HG03097 (cell line): ENCODE results near the gene SAFB.

Source experiments
- ATAC-seq: cut with Tn5 transposase; IDR thresholded peaks from one replicate; pipeline ENCODE4 v1.9.1; 2021; ENCODE audit not compliant: unreplicated experiment, low FRiP score

SAFB gene

GRCh38 chr19:5622465-5623396, at the start of gene SAFB, which contains the start of gene SAFB2:
SAFB (plus strand) TSS chr19:5623083; CDS start chr19:5623206, 123 bp downstream.
SAFB2 (minus strand) TSS chr19:5622776; CDS start chr19:5622715, 61 bp downstream.
- peak; percentile 77 for ATAC-seq

GRCh38 chr19:5575590-5575989, 47.3 kb upstream of the SAFB start:
- ATAC-seq = no peak

GRCh38 chr19:5578097-5578846, 44.6 kb upstream of the SAFB start:
- ATAC-seq = no peak

- ATAC-seq = no peak
Measured at GRCh38 chr19:5579286-5579685, 43.6 kb upstream of the SAFB start.

- ATAC-seq = no peak
Measured at GRCh38 chr19:5579697-5580096, 43.2 kb upstream of the SAFB start.

GRCh38 chr19:5580161-5580571, 42.7 kb upstream of the SAFB start:
- no peak for ATAC-seq

GRCh38 chr19:5585461-5586299, 37.2 kb upstream of the SAFB start:
- ATAC-seq = no peak

GRCh38 chr19:5586300-5587070, 36.4 kb upstream of the SAFB start:
- no peak for ATAC-seq

- no peak for ATAC-seq
Measured at GRCh38 chr19:5587071-5587455, 35.8 kb upstream of the SAFB start.

- no peak for ATAC-seq
Measured at GRCh38 chr19:5587661-5588060, 35.2 kb upstream of the SAFB start.

- no peak for ATAC-seq
Measured at GRCh38 chr19:5588441-5588840, 34.4 kb upstream of the SAFB start.

- no peak for ATAC-seq
Measured at GRCh38 chr19:5588906-5589676, 33.8 kb upstream of the SAFB start.

GRCh38 chr19:5590151-5590864, 32.6 kb upstream of the SAFB start:
- ATAC-seq = no peak

- ATAC-seq = no peak
Measured at GRCh38 chr19:5590865-5591154, 32.1 kb upstream of the SAFB start.

GRCh38 chr19:5591476-5591875, 31.4 kb upstream of the SAFB start:
- no peak for ATAC-seq

- ATAC-seq = no peak
Measured at GRCh38 chr19:5592531-5593342, 30.1 kb upstream of the SAFB start.

- no peak for ATAC-seq
Measured at GRCh38 chr19:5593343-5594255, 29.3 kb upstream of the SAFB start.
